Psoas muscle (tissue), 8 donors: ENCODE measurements around the gene IL1RAPL1. TPM values are rescaled to one million over a fixed set of nuclear protein-coding genes. Genes with fewer than 3 reads are reported as not detected.

Experiments used
- ATAC-seq, 4 donors: fragments of 200-7000 bp; cut with Tn5 transposase; one replicate each; pipeline ENCODE4 v1.9.1; 2020; ENCODE audit warnings: moderate library complexity in 3 of 4, mild to moderate bottlenecking in 2 of 4
- DNase-seq, 2 donors: peaks; one replicate each; pipeline ENCODE4 v3.0.0-alpha.2; 2020
- H3K27ac ChIP-seq: fragments of 200-600 bp; one replicate; pipeline ENCODE4 v1.8.0; 2022
- H3K27me3 ChIP-seq, 3 donors: fragments of 200-600 bp in 1 of 3; one replicate each; pipeline versions ENCODE4 v1.6.1 to v1.8.0; 2013 to 2022; ENCODE audit warnings: low read length in 2 of 3, mild to moderate bottlenecking in 2 of 3, moderate library complexity in 1 of 3; ENCODE audit not compliant: insufficient read depth in 3 of 3
- H3K36me3 ChIP-seq, 2 donors: fragments of 200-600 bp in 1 of 2; one replicate each; pipeline versions ENCODE4 v1.6.1 to v1.8.0; 2013 to 2022; ENCODE audit warnings: low read depth in 1 of 2, mild to moderate bottlenecking in 1 of 2, moderate library complexity in 1 of 2; ENCODE audit not compliant: insufficient read depth in 1 of 2
- H3K4me1 ChIP-seq: fragments of 200-600 bp; one replicate; pipeline ENCODE4 v1.8.0; 2022
- H3K4me3 ChIP-seq: fragments of 200-600 bp; one replicate; pipeline ENCODE4 v1.8.0; 2022; ENCODE audit warnings: mild to moderate bottlenecking
- H3K9me3 ChIP-seq: fragments of 200-600 bp; one replicate; pipeline ENCODE4 v1.8.0; 2022
- CTCF ChIP-seq: fragments of 200-600 bp; IDR thresholded peaks from one replicate; pipeline ENCODE4 v1.8.0; 2022; ENCODE audit warnings: antibody characterized with exemption
- WGBS, 3 donors: extraction: QIAGEN DNeasy Blood & Tissue Kit; methylation state at CpG; one replicate each; pipeline versions ENCODE4 v1.1.6 to v1.1.7; 2013; 5-methylcytosine and 5-hydroxymethylcytosine counted together
- intact Hi-C, 2 donors: fragments of 100-400 bp; cut with DNase I; formaldehyde crosslinking; loops; one replicate each; pipeline versions ENCODE4 v1.11.0 to v1.14.2; 2022
- polyA plus RNA-seq, 3 donors: library from polyadenylated mRNA; stranded (reverse); fragments of 200-250 nt; gene quantifications; one replicate each; pipeline ENCODE4 v1.2.3, GENCODE V29; 2013
- total RNA-seq, 4 donors: library from RNA; stranded (reverse); fragmentation: NEBNext Ultra II Directional in 2 of 4; extraction: Animal tissue kit (Norgen Biotek cat#: 25700) in 2 of 4; gene quantifications; one replicate each; pipeline versions ENCODE4 v1.2.1 to v1.2.4, GENCODE V29; 2021 to 2023
- donor health status: healthy with polysubstance abuse.
- donor health status: DM: no; HTN: no; CAD: no; lungs with moderate emphysema.
- donor health status: Bipolar disorder and iron deficiency.
- donor health status: healthy.
- donor health status: DM: yes; HTN: yes; CAD: no.
- donor health status: DM: no; HTN: no; CAD: no.
- donor health status: DM: no; HTN: no; CAD: no.
- donor health status: DM: yes; HTN: yes; CAD: no.

The IL1RAPL1 gene
- total and polyA plus RNA-seq, 7 donors, result 0.04 to 0.50 (median 0.19) TPM; not detected in 1

GRCh38 chrX:29487714-29488113 lies 900.5 kb downstream of the IL1RAPL1 start:
- WGBS, 3 donors, result 44 to 80% (median 62%) methylated on average over 1 of the region's 1 CpG
- Histone ChIP-seq H3K27me3 (no peaks in the 10 kb centered on the region), H3K4me3 (no peak overlapping the region), H3K9me3 (no peaks in the 10 kb centered on the region), H3K27ac (no peak overlapping the region), H3K4me1 (no peaks in the 10 kb centered on the region), H3K36me3 (no peaks in the 10 kb centered on the region)
- intact Hi-C loops, result no loop called here
- no peak for DNase-seq
- ATAC-seq, result no peak
- TF ChIP-seq CTCF, result no peak

- no peak for ATAC-seq
- WGBS, 3 donors, result 36 to 58% (median 50%) methylated on average over 1 of the region's 1 CpG
- no peak for TF ChIP-seq CTCF
These were observed 901.7 kb downstream of the IL1RAPL1 start for GRCh38 chrX:29488919-29489318.

GRCh38 chrX:29490606-29491005 lies 903.4 kb downstream of the IL1RAPL1 start:
- no peak for TF ChIP-seq CTCF
- DNase-seq, result no peak
- H3K4me1 ChIP-seq, result no peaks in the 10 kb centered on the region
- no peaks in the 10 kb centered on the region for H3K9me3 ChIP-seq
- H3K4me3 ChIP-seq, result no peak overlapping the region
- no peaks in the 10 kb centered on the region for H3K27me3 ChIP-seq
- H3K27ac ChIP-seq, result no peak overlapping the region
- no peaks in the 10 kb centered on the region for H3K36me3 ChIP-seq
- ATAC-seq, result no peak
- intact Hi-C loops, result no loop called here
- 88 to 97% (median 94%) methylated on average over 2 of the region's 2 CpGs for WGBS, 3 donors

More at GRCh38 chrX:29488919-29489318, 901.7 kb downstream of the IL1RAPL1 start:
- H3K4me1 ChIP-seq, result no peaks in the 10 kb centered on the region
- no peaks in the 10 kb centered on the region for H3K9me3 ChIP-seq
- intact Hi-C loops, result no loop called here
- H3K27me3 ChIP-seq, result no peaks in the 10 kb centered on the region
- no peak overlapping the region for H3K27ac ChIP-seq
- no peaks in the 10 kb centered on the region for H3K36me3 ChIP-seq
- DNase-seq, result no peak
- no peak overlapping the region for H3K4me3 ChIP-seq

GRCh38 chrX:29491659-29492058 lies 904.4 kb downstream of the IL1RAPL1 start:
- WGBS, 3 donors, result 63 to 100% (median 90%) methylated on average over 3 of the region's 3 CpGs
- H3K36me3 ChIP-seq, result no peaks in the 10 kb centered on the region
- no peak for TF ChIP-seq CTCF
- no peaks in the 10 kb centered on the region for H3K27me3 ChIP-seq
- H3K27ac ChIP-seq, result no peak overlapping the region
- ATAC-seq (no peak), DNase-seq (no peak)
- no peaks in the 10 kb centered on the region for H3K4me1 ChIP-seq
- H3K9me3 ChIP-seq, result no peaks in the 10 kb centered on the region
- intact Hi-C loops, result no loop called here
- no peak overlapping the region for H3K4me3 ChIP-seq

GRCh38 chrX:29496636-29497180 lies 909.5 kb downstream of the IL1RAPL1 start:
- ATAC-seq (no peak), DNase-seq (no peak)
- H3K27me3 ChIP-seq, result no peaks in the 10 kb centered on the region
- no peak for TF ChIP-seq CTCF
- no peaks in the 10 kb centered on the region for H3K9me3 ChIP-seq
- intact Hi-C loops, result no loop called here
- no peak overlapping the region for H3K4me3 ChIP-seq
- 54 to 75% (median 63%) methylated on average over 2 of the region's 2 CpGs for WGBS, 3 donors
- H3K27ac ChIP-seq, result no peak overlapping the region
- H3K4me1 ChIP-seq, result no peaks in the 10 kb centered on the region
- no peaks in the 10 kb centered on the region for H3K36me3 ChIP-seq
